Activated CD4-positive, alpha-beta T cell treated with anti-CD3 and anti-CD28 coated beads, Interleukin-2, amount 50 U/mL, for 4 hours (primary cell): ENCODE data around the gene OBSL1.

Experiments
- DNase-seq, 2 experiments: peaks; one replicate each; pipeline ENCODE4 v3.0.0-alpha.2; 2020

OBSL1 gene

GRCh38 chr2:219530048-219530963, 41.0 kb downstream of the OBSL1 start:
- DNase-seq: peak; percentile 82 to 83

- DNase-seq: no peak
Observed at GRCh38 chr2:219527472-219527871, 43.9 kb downstream of the OBSL1 start.

- DNase-seq: no peak
Observed at GRCh38 chr2:219527076-219527394, 44.3 kb downstream of the OBSL1 start.

GRCh38 chr2:219526320-219527075, 44.8 kb downstream of the OBSL1 start:
- no peak for DNase-seq

GRCh38 chr2:219525533-219526232, 45.7 kb downstream of the OBSL1 start:
- no peak for DNase-seq

GRCh38 chr2:219524817-219525216, 46.5 kb downstream of the OBSL1 start:
- no peak for DNase-seq

- DNase-seq: no peak
Observed at GRCh38 chr2:219523031-219523671, 48.2 kb downstream of the OBSL1 start.

GRCh38 chr2:219522111-219523030, 49.0 kb downstream of the OBSL1 start:
- no peak for DNase-seq

- DNase-seq: no peak
Observed at GRCh38 chr2:219521066-219521880, 50.1 kb downstream of the OBSL1 start.

GRCh38 chr2:219520079-219520478, 51.3 kb downstream of the OBSL1 start:
- no peak for DNase-seq

GRCh38 chr2:219519526-219519916, 51.8 kb downstream of the OBSL1 start:
- no peak for DNase-seq

GRCh38 chr2:219517954-219518778, 53.2 kb downstream of the OBSL1 start:
- no peak for DNase-seq

GRCh38 chr2:219516888-219517287, 54.5 kb downstream of the OBSL1 start:
- no peak for DNase-seq

- no peak for DNase-seq
Observed at GRCh38 chr2:219515874-219516629, 55.3 kb downstream of the OBSL1 start.

- no peak for DNase-seq
Observed at GRCh38 chr2:219514836-219515235, 56.5 kb downstream of the OBSL1 start.

- no peak for DNase-seq
Observed at GRCh38 chr2:219514196-219514761, 57.1 kb downstream of the OBSL1 start, which contains the start of gene ASIC4. TSS of gene ASIC4 (plus strand) at chr2:219514482. CDS start at chr2:219514725, 243 bp downstream.

- no peak for DNase-seq
Observed at GRCh38 chr2:219513787-219514186, 57.6 kb downstream of the OBSL1 start.

GRCh38 chr2:219512524-219513216, 58.7 kb downstream of the OBSL1 start:
- no peak for DNase-seq
